ENCODE measurements around the gene IARS1.

Gene IARS1

GRCh38 chr9:92245005-92245797 lies 48.3 kb downstream of the IARS1 start:
- no peak overlapping the region for H3K27ac Mint-ChIP-seq

More at GRCh38 chr9:92245005-92245797, 48.3 kb downstream of the IARS1 start:
- Mint-ChIP-seq H3K9me3 (no peaks in the 10 kb centered on the region), H3K4me3 (no peak overlapping the region), H3K36me3 (ENCODE audit: low read depth) (peaks cover 71% of the 10 kb centered on the region), H3K27me3 (ENCODE audit: low read depth) (no peaks in the 10 kb centered on the region), H3K4me1 (ENCODE audit: low read depth) (no peaks in the 10 kb centered on the region)

Measured in T-helper 1 cell treated with Interleukin-12 subunit alpha and Interleukin-12 subunit beta and Interleukin-4 antibody, amounts not matched to agents 30 μg/mL and 1 μg/mL, for 36 hours (primary cell).